ENCODE results near the gene PCDHGB1.
"Not testable (repeated sequence)": the region's sequence is repeated elsewhere in the genome, so short reads cannot be mapped to it uniquely, and the experiment has no call there.

The PCDHGB1 gene

GRCh38 chr5:141346017-141346416 is 3.9 kb upstream of the PCDHGB1 start:
- not testable (repeated sequence) for DNase-seq

GRCh38 chr5:141351591-141351990 is 1.7 kb downstream of the PCDHGB1 start:
- no peak for DNase-seq

- DNase-seq: no peak
These were observed 5.1 kb downstream of the PCDHGB1 start, which contains the start of gene PCDHGA4 for GRCh38 chr5:141354900-141355469. TSS of gene PCDHGA4 (plus strand) at chr5:141355021. CDS start at chr5:141355108, 87 bp downstream.

GRCh38 chr5:141355641-141356040 is 5.7 kb downstream of the PCDHGB1 start:
- DNase-seq: no peak

- no peak for DNase-seq
These were observed 6.2 kb downstream of the PCDHGB1 start for GRCh38 chr5:141356133-141356532.

- DNase-seq: no peak
These were observed 7.1 kb downstream of the PCDHGB1 start for GRCh38 chr5:141356950-141357349.

- DNase-seq: peak in 1 of 3 experiments; percentile 1
These were observed 10.0 kb downstream of the PCDHGB1 start, which contains the start of gene PCDHGB2 for GRCh38 chr5:141359790-141360426. TSS of gene PCDHGB2 (plus strand) at chr5:141359994. CDS start at chr5:141360136, 142 bp downstream.

GRCh38 chr5:141360685-141361084 is 10.8 kb downstream of the PCDHGB1 start:
- no peak for DNase-seq

- DNase-seq: no peak
These were observed 12.8 kb downstream of the PCDHGB1 start for GRCh38 chr5:141362719-141363118.

- DNase-seq: no peak
These were observed 14.2 kb downstream of the PCDHGB1 start, which contains the start of gene PCDHGA5 for GRCh38 chr5:141363952-141364660. TSS of gene PCDHGA5 (plus strand) at chr5:141364162. CDS start at chr5:141364331, 169 bp downstream.

GRCh38 chr5:141366016-141366896 is 16.4 kb downstream of the PCDHGB1 start:
- DNase-seq: no peak

GRCh38 chr5:141369994-141370848 is 20.3 kb downstream of the PCDHGB1 start, which contains the start of gene PCDHGB3:
TSS of gene PCDHGB3 (plus strand) at chr5:141370242. CDS start at chr5:141370395, 153 bp downstream.
- no peak for DNase-seq

- no peak for DNase-seq
These were observed 21.9 kb downstream of the PCDHGB1 start for GRCh38 chr5:141371572-141372475.

- peak in 1 of 3 experiments; percentile 0 for DNase-seq
These were observed 23.9 kb downstream of the PCDHGB1 start, which contains the start of gene PCDHGA6 for GRCh38 chr5:141373673-141374317. TSS of gene PCDHGA6 (plus strand) at chr5:141373891. CDS start at chr5:141374084, 193 bp downstream.

GRCh38 chr5:141374627-141375026 is 24.7 kb downstream of the PCDHGB1 start:
- DNase-seq: no peak

GRCh38 chr5:141375444-141376155 is 25.7 kb downstream of the PCDHGB1 start:
- not testable (repeated sequence) for DNase-seq

GRCh38 chr5:141382469-141383294 is 32.8 kb downstream of the PCDHGB1 start, which contains the start of gene PCDHGA7:
TSS of gene PCDHGA7 (plus strand) at chr5:141382742. CDS start at chr5:141382900, 158 bp downstream.
- no peak for DNase-seq

GRCh38 chr5:141383345-141383744 is 33.4 kb downstream of the PCDHGB1 start:
- DNase-seq: no peak

All from NCI-H1417 (cell line).